Mucosa of descending colon (tissue), 3 donors: ENCODE results near the gene GABRB1. TPM values are rescaled to one million over a fixed set of nuclear protein-coding genes. Genes with fewer than 3 reads are reported as not detected.

Experiments used
- ATAC-seq: fragments of 200-7000 bp; cut with Tn5 transposase; one replicate; pipeline ENCODE4 v1.9.1; 2020; ENCODE audit warnings: mild to moderate bottlenecking, moderate library complexity
- DNase-seq, 3 donors: peaks; one replicate each; pipeline ENCODE4 v3.0.0-alpha.2; 2020
- H3K36me3 ChIP-seq: fragments of 200-600 bp; one replicate; pipeline ENCODE4 v1.8.0; 2021; ENCODE audit warnings: low read depth, mild to moderate bottlenecking
- H3K4me1 ChIP-seq: fragments of 200-600 bp; one replicate; pipeline ENCODE4 v1.8.0; 2021; ENCODE audit warnings: low read depth, mild to moderate bottlenecking
- H3K4me3 ChIP-seq: fragments of 200-600 bp; one replicate; pipeline ENCODE4 v1.8.0; 2021; ENCODE audit warnings: mild to moderate bottlenecking
- H3K9me3 ChIP-seq: fragments of 200-600 bp; one replicate; pipeline ENCODE4 v1.8.0; 2021; ENCODE audit warnings: mild to moderate bottlenecking
- intact Hi-C, 2 donors: fragments of 100-400 bp; cut with DNase I in 1 of 2; cut with micrococcal nuclease in 1 of 2; formaldehyde crosslinking; loops; one replicate each; pipeline versions ENCODE4 v1.11.0 to v1.11.1; 2022; cut with DNase I, micrococcal nuclease
- total RNA-seq, 3 donors: library from RNA; stranded (reverse); fragmentation: NEBNext Ultra II Directional in 2 of 3; extraction: Animal tissue kit (Norgen Biotek cat#: 25700) in 2 of 3; gene quantifications; one replicate each; pipeline versions ENCODE4 v1.2.1 to v1.2.4, GENCODE V29; 2021 to 2023
- TF ChIP-seq, protein P1 (sequence below): fragments of 200-600 bp; IDR thresholded peaks from one replicate; pipeline ENCODE4 v1.8.0; 2022; ENCODE audit warnings: antibody characterized with exemption, mild to moderate bottlenecking
- donor health status: DM: no; HTN: no; CAD: no; lungs with moderate emphysema.
- donor health status: DM: no; HTN: no; CAD: no.
- donor health status: DM: no; HTN: yes; CAD: no.

The GABRB1 gene
- total RNA-seq, 3 donors from 2014 or later = 0.55 to 0.84 (median 0.82) TPM

DNA sequence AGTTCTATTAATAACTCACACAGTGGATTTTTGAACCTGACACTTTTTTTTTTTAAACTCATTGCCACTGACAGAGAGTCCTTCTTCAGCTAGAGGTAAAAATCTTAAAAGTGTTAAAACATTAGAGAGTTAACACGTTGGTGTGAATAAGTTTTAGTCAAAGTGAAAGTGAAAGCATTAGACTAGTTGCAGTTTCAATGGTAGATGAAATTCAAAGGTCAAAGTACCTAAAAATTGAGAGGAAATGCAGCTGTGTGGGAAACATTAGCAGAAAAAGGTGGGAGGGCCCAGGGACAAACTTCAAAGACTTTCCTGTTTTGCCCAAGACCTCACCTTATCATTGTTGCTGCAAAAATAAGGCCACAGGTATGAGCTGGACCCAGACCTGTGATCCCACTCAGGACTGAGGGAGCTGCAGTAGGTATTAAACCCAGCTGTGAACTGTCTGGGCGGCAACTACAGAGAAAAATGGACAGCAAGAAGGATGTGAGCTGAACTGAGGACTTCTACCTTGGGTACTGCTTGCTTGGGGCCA is 20.4 kb upstream of the GABRB1 start:
- no peak for DNase-seq
- intact Hi-C loops = no loop called here
- ATAC-seq = peak; percentile 51

DNA sequence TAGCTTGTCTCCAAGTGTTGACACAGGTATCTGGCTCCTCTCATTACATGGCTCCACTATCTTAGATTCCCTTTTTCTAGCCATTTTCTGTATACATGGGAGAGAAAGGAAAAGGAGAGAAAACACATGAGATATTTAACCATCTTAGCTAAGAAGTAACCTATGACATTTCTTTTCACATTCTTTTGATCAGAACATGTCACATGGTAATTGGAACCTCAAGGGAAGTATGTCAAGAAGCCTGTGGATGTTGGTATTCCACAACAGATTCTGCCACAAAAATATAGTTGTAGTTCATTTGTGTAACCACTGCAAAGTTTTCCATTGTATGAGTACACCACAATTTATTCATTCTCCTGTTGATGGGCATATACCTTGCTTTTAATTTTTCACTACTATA is 18.7 kb upstream of the GABRB1 start:
- no peak for ATAC-seq
- TF ChIP-seq, protein P1, sequence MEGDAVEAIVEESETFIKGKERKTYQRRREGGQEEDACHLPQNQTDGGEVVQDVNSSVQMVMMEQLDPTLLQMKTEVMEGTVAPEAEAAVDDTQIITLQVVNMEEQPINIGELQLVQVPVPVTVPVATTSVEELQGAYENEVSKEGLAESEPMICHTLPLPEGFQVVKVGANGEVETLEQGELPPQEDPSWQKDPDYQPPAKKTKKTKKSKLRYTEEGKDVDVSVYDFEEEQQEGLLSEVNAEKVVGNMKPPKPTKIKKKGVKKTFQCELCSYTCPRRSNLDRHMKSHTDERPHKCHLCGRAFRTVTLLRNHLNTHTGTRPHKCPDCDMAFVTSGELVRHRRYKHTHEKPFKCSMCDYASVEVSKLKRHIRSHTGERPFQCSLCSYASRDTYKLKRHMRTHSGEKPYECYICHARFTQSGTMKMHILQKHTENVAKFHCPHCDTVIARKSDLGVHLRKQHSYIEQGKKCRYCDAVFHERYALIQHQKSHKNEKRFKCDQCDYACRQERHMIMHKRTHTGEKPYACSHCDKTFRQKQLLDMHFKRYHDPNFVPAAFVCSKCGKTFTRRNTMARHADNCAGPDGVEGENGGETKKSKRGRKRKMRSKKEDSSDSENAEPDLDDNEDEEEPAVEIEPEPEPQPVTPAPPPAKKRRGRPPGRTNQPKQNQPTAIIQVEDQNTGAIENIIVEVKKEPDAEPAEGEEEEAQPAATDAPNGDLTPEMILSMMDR = no peak
- Histone ChIP-seq H3K9me3 (no peaks in the 10 kb centered on the region), H3K36me3 (no peaks in the 10 kb centered on the region), H3K4me1 (no peaks in the 10 kb centered on the region), H3K4me3 (no peak overlapping the region)
- intact Hi-C loops = no loop called here
- no peak for DNase-seq

More for the DNA sequence above, 20.4 kb upstream of the GABRB1 start:
- Histone ChIP-seq H3K36me3 (no peaks in the 10 kb centered on the region), H3K4me3 (no peak overlapping the region), H3K4me1 (no peaks in the 10 kb centered on the region), H3K9me3 (no peaks in the 10 kb centered on the region)
- TF ChIP-seq, protein P1 = no peak

DNA sequence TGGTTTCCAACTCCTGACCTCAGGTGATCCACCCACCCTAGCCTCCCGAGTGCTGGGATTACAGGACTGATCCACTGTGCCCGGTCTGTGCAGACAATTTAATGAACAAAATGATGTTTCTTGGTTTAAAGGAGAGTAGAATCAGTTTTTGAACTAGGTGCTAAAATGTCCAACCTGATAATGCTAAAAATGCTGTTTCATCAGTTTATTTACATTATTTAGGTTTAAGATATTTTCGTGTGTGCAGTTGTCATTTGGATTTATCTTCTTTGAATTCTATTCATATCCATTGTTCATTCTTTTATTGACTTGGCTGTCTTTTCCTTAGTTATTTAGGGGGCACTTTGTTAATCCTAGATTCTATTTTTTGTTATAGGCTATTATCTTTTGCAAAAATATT is 18.0 kb upstream of the GABRB1 start:
- TF ChIP-seq, protein P1 = no peak

DNA sequence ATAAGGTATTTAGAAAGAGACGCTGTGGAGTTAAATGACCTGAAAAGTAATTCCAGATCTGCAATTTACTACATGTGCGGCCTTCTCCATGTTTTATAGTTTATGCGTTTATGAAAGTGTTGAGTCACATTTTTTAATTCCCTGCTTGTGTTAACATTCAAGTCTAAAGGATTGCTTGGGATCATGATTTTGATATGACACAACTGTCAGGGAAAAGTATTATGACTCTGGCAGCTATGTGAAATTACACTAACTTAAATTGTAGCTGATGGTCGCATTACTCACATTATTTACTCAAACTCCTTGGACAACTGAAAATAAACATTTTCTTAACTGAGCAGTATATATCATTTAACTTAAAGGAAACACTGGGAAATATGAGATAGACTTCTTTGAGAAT is 14.3 kb upstream of the GABRB1 start:
- Histone ChIP-seq H3K9me3 (no peaks in the 10 kb centered on the region), H3K36me3 (no peaks in the 10 kb centered on the region), H3K4me1 (no peaks in the 10 kb centered on the region), H3K4me3 (no peak overlapping the region)
- no peak for DNase-seq
- intact Hi-C loops = no loop called here
- ATAC-seq = peak; percentile 60
- TF ChIP-seq, protein P1 = no peak

More for the DNA sequence above, 18.0 kb upstream of the GABRB1 start:
- intact Hi-C loops = no loop called here
- DNase-seq (no peak), ATAC-seq (no peak)
- H3K36me3 ChIP-seq = no peaks in the 10 kb centered on the region
- H3K4me1 ChIP-seq = no peaks in the 10 kb centered on the region
- H3K4me3 ChIP-seq = no peak overlapping the region
- no peaks in the 10 kb centered on the region for H3K9me3 ChIP-seq

DNA sequence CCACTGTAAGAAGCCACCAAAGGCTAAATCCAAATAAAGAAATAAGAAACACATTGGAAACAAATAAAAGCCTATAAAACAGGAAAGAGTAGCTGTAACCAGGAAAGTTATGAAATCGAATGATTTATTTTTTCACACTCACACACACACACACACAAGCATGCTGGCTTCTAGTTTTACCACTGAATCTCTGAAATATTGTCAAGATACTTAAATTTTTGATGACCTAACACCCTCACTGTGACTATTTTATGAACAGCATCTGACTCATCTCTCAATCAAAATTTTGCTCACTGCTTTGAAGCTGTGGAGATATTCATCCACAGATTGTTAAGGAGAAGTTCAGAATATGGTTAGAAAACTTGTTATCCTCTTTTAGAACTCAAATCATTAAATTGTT is 13.9 kb upstream of the GABRB1 start:
- TF ChIP-seq, protein P1 = no peak
- H3K36me3 ChIP-seq = no peaks in the 10 kb centered on the region
- ATAC-seq (no peak), DNase-seq (no peak)
- intact Hi-C loops = no loop called here
- H3K4me1 ChIP-seq = no peaks in the 10 kb centered on the region
- no peak overlapping the region for H3K4me3 ChIP-seq
- H3K9me3 ChIP-seq = no peaks in the 10 kb centered on the region
